ENCODE results near the gene MGA.

GRCh38 chr15:41798607-41799487 is 138.6 kb downstream of the MGA start:
- no peak for TF ChIP-seq AR (CRISPR knock-in tag; IDR thresholded peaks at IDR 0.05)
- TF ChIP-seq JAZF1 (CRISPR knock-in tag; IDR thresholded peaks at IDR 0.05): no peak
- TF ChIP-seq CTCF (IDR thresholded peaks at IDR 0.05): no peak
- no peak for TF ChIP-seq PRDM15 (CRISPR knock-in tag; IDR thresholded peaks at IDR 0.05)
- TF ChIP-seq TCF7 (CRISPR knock-in tag; IDR thresholded peaks at IDR 0.05; ENCODE audit: low read depth): no peak
- no peak for TF ChIP-seq KAT7 (CRISPR knock-in tag; IDR thresholded peaks at IDR 0.05; ENCODE audit: borderline replicate concordance)
- no peak for TF ChIP-seq FOXP1 (CRISPR knock-in tag; IDR thresholded peaks at IDR 0.05; ENCODE audit: borderline replicate concordance)
- no peak for TF ChIP-seq SP1 (CRISPR knock-in tag; conservative IDR thresholded peaks at IDR 0.05)

Measured in WTC11 (cell line).